HG02884 (cell line): ENCODE results near the gene EIF1AX.
"Not testable (repeated sequence)": the region's sequence is repeated elsewhere in the genome, so short reads cannot be mapped to it uniquely, and the experiment has no call there.

ENCODE experiments used
- ATAC-seq: cut with Tn5 transposase; IDR thresholded peaks from one replicate; pipeline ENCODE4 v1.9.1; 2021; ENCODE audit warnings: mild to moderate bottlenecking, moderate library complexity; ENCODE audit not compliant: unreplicated experiment

EIF1AX gene

GRCh38 chrX:20141281-20142220 lies at the start of gene EIF1AX:
TSS of gene EIF1AX (minus strand) at chrX:20141838. CDS start at chrX:20141640, 198 bp downstream.
- peak; percentile 96 for ATAC-seq

GRCh38 chrX:20189171-20189570 lies 47.5 kb upstream of the EIF1AX start:
- ATAC-seq, result no peak

GRCh38 chrX:20181598-20182329 lies 40.1 kb upstream of the EIF1AX start:
- no peak for ATAC-seq

- ATAC-seq, result no peak
These were observed 35.5 kb upstream of the EIF1AX start for GRCh38 chrX:20177093-20177492.

GRCh38 chrX:20173856-20174255 lies 32.2 kb upstream of the EIF1AX start:
- ATAC-seq, result no peak

- ATAC-seq, result no peak
These were observed 31.7 kb upstream of the EIF1AX start for GRCh38 chrX:20173313-20173712.

GRCh38 chrX:20171887-20172286 lies 30.2 kb upstream of the EIF1AX start:
- no peak for ATAC-seq

GRCh38 chrX:20162516-20162915 lies 20.9 kb upstream of the EIF1AX start:
- ATAC-seq, result not testable (repeated sequence)

GRCh38 chrX:20159797-20160385 lies 18.3 kb upstream of the EIF1AX start:
- ATAC-seq, result no peak

GRCh38 chrX:20151689-20152088 lies 10.1 kb upstream of the EIF1AX start:
- ATAC-seq, result no peak

- no peak for ATAC-seq
These were observed 7.7 kb upstream of the EIF1AX start for GRCh38 chrX:20149326-20149725.

- no peak for ATAC-seq
These were observed 5.9 kb upstream of the EIF1AX start for GRCh38 chrX:20147561-20147960.

GRCh38 chrX:20144491-20144890 lies 2.9 kb upstream of the EIF1AX start:
- no peak for ATAC-seq

- ATAC-seq, result no peak
These were observed 1.9 kb upstream of the EIF1AX start for GRCh38 chrX:20143561-20143960.

- ATAC-seq, result no peak
These were observed 1.5 kb upstream of the EIF1AX start for GRCh38 chrX:20143111-20143510.

- no peak for ATAC-seq
These were observed 1.2 kb downstream of the EIF1AX start for GRCh38 chrX:20140420-20140819.

- ATAC-seq, result no peak
These were observed 1.7 kb downstream of the EIF1AX start for GRCh38 chrX:20139966-20140365.

- ATAC-seq, result no peak
These were observed 5.7 kb downstream of the EIF1AX start for GRCh38 chrX:20135944-20136343.

GRCh38 chrX:20132666-20133065 lies 9.0 kb downstream of the EIF1AX start:
- ATAC-seq, result no peak

- no peak for ATAC-seq
These were observed 11.3 kb downstream of the EIF1AX start for GRCh38 chrX:20130357-20130756.

- no peak for ATAC-seq
These were observed 12.1 kb downstream of the EIF1AX start for GRCh38 chrX:20129547-20129946.

GRCh38 chrX:20128670-20129069 lies 13.0 kb downstream of the EIF1AX start:
- no peak for ATAC-seq
